Endometrial microvascular endothelial cells (primary cell): ENCODE data around the gene ZKSCAN7. TPM values are rescaled to one million over a fixed set of nuclear protein-coding genes. Genes with fewer than 3 reads are reported as not detected.
"Not testable (repeated sequence)": the region's sequence is repeated elsewhere in the genome, so short reads cannot be mapped to it uniquely, and the experiment has no call there.

Experiments
- in situ Hi-C: cut with HindIII; loops from 2 replicates; pipeline ENCODE4 v1.10.0; 2017; ENCODE audit warnings: low sequenced_read_pairs, low pct_unique_long_range_greater_than_20kb; ENCODE audit errors: inconsistent ontology term
- total RNA-seq: library from RNA; depleted of rRNA; stranded (reverse); fragments of >200 nt; gene quantifications from one replicate; pipeline ENCODE4 v1.2.3, GENCODE V29; 2015; ENCODE audit errors: inconsistent ontology term

Gene ZKSCAN7
- total RNA-seq, 1 donor from 2014 or later = 0.93 TPM

- in situ Hi-C loops = no loop called here
Measured at GRCh38 chr3:44562147-44562546, 7.2 kb downstream of the ZKSCAN7 start.

GRCh38 chr3:44568561-44568960, 13.6 kb downstream of the ZKSCAN7 start:
- in situ Hi-C loops = no loop called here

DNA sequence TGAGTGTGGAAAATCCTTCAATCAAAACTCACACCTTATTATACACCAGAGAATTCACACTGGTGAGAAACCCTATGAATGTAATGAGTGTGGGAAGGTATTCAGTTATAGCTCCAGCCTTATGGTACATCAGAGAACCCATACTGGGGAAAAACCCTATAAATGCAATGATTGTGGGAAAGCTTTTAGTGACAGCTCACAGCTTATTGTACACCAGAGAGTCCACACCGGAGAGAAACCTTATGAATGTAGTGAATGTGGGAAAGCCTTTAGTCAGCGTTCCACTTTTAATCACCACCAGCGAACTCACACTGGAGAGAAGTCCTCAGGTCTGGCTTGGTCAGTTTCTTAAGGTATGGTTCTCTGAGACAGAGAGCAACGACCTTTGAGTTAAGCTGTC, 16.0 kb downstream of the ZKSCAN7 start:
- in situ Hi-C loops = no loop called here

DNA sequence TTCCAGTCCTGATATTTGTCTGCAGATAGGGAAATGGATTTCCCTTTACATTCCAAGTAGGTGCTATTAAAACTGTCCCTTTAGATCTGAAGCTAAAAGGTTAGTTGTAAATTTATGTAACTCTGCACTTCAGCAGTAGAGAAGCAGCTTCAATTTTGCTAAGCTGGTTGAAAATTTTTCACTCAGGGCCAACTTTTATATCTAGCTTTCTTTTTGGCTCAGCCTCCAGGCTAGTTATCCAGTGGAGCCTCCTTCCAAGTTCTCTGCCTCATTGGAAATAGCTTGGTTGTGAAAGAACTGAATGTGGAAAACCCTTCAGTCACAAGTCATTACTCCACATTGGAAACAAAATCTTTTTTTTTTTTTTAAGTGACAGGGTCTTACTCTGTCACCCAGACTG, 21.6 kb downstream of the ZKSCAN7 start:
- in situ Hi-C loops = no loop called here

DNA sequence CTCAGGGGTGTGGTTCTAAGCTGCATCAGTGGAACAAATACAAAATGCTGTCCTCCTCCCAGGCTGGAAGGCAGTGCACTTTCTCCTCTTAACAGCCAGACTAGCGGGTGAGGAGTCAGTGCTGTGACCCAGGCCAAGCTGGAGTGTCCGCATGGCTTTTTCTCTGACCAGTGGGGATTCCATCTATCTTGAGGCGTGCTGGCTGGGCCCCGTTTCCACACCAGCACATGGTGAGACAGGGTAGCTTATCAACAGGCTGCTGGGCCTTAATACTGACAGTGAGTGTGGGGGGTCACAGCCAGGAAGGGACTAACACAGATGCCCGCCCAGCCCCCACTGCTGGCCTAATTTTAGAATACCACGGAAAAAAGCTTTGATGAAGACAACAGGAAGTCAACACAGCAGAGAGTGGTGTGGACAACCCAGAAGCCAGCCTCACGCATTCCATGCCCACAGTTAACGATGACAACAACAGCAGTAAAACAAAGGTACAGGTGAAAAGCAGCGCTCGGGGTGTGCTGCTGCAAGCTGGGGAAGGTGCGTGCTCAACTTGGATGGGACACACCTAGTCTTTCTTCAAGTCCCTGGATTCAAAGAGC, 22.5 kb downstream of the ZKSCAN7 start:
- in situ Hi-C loops = not testable (repeated sequence)

- in situ Hi-C loops = not testable (repeated sequence)
Measured at GRCh38 chr3:44578316-44578715, 23.3 kb downstream of the ZKSCAN7 start.

GRCh38 chr3:44578924-44579515, 24.0 kb downstream of the ZKSCAN7 start:
- in situ Hi-C loops = not testable (repeated sequence)

GRCh38 chr3:44579749-44580148, 24.8 kb downstream of the ZKSCAN7 start:
- in situ Hi-C loops = not testable (repeated sequence)

GRCh38 chr3:44580971-44581370, 26.0 kb downstream of the ZKSCAN7 start:
- in situ Hi-C loops = not testable (repeated sequence)

- in situ Hi-C loops = no loop called here
Measured at GRCh38 chr3:44584646-44585501, 29.9 kb downstream of the ZKSCAN7 start, which contains the start of gene ZNF660. Gene ZNF660, plus strand, starts transcription at chr3:44584964. Its CDS starts 9,230 bp downstream, at chr3:44594194.

DNA sequence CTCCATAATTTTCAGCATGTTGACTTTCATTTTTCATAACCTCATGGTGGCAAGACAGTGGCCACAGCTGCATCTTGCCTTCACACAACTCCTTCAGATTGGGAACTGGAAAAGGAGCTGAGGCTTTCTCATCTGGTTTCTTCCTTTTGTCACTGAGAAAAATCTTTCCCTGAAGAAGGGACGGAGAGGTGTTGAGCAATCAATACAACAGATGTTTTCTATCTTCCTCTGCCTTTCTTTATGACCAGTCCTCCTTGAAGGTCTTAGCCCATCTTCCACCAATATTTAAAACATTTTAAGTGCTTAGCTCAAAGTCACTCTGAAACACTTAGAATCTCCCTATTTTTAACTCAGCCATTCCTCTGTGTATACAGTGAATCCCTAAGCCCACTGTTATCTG, 41.6 kb downstream of the ZKSCAN7 start:
- in situ Hi-C loops = no loop called here

GRCh38 chr3:44601749-44602148, 46.8 kb downstream of the ZKSCAN7 start:
- in situ Hi-C loops = no loop called here

- in situ Hi-C loops = no loop called here
Measured at GRCh38 chr3:44612678-44613077, 57.7 kb downstream of the ZKSCAN7 start.

Other genes with a start within 250 kb of the ZKSCAN7 start
- gene TCAIM, start 216.4 kb upstream of the ZKSCAN7 start, total RNA-seq = 37.9 TPM
- gene ZNF445, start 77.5 kb upstream of the ZKSCAN7 start, total RNA-seq = 6.3 TPM
- 0.65 TPM for gene ZNF660, start 29.8 kb downstream of the ZKSCAN7 start, total RNA-seq
- 3.8 TPM for gene ZNF197, start 69.8 kb downstream of the ZKSCAN7 start, total RNA-seq
- gene ZNF35, start 93.5 kb downstream of the ZKSCAN7 start, total RNA-seq = 22.9 TPM
- 0.28 TPM for gene ZNF502, start 157.5 kb downstream of the ZKSCAN7 start, total RNA-seq
- gene ZNF501, start 174.4 kb downstream of the ZKSCAN7 start, total RNA-seq = 2.6 TPM
- gene KIAA1143, start 206.4 kb downstream of the ZKSCAN7 start, total RNA-seq = 21.9 TPM
- gene KIF15, start 206.6 kb downstream of the ZKSCAN7 start, total RNA-seq = 16.3 TPM